HEK293 (cell line): Measurements from ENCODE around the gene EEF1AKMT4.

ENCODE experiments used
- CTCF ChIA-PET: fragments of 350-600 bp; formaldehyde crosslinking; extraction: SDS; loops from one replicate; lab custom pipeline; 2021; ENCODE audit warnings: antibody characterized with exemption; lab: Yijun Ruan, JAX
- POLR2A ChIA-PET: fragments of 300-600 bp; formaldehyde crosslinking; extraction: SDS; loops from one replicate; lab custom pipeline; 2020; ENCODE audit warnings: antibody characterized with exemption, inconsistent platforms; lab: Yijun Ruan, JAX
- H3K27ac ChIP-seq: fragments of 200-500 bp; sonication (Bioruptor generic); 2 replicates; pipeline ENCODE4 v1.5.1; 2014; ENCODE audit warnings: low read depth, low read length, control low read depth, inconsistent platforms; ENCODE audit errors: extremely low read depth
- H3K36me3 ChIP-seq, 2 experiments: fragments of 200-500 bp in 1 of 2; sonication (Bioruptor generic) in 1 of 2; 1 replicate in 1 of 2; 2 replicates in 1 of 2; pipeline ENCODE4 v1.5.1; 2014 to 2017; ENCODE audit warnings: inconsistent platforms in 2 of 2, low read length in 2 of 2; ENCODE audit not compliant: control insufficient read depth in 2 of 2, insufficient read depth in 1 of 2
- H3K4me1 ChIP-seq: fragments of 200-500 bp; sonication (Bioruptor generic); 2 replicates; pipeline ENCODE4 v1.5.1; 2014; ENCODE audit warnings: mild to moderate bottlenecking, low read length, inconsistent platforms; ENCODE audit not compliant: control insufficient read depth, insufficient read depth
- H3K4me3 ChIP-seq: 2 replicates; pipeline ENCODE4 v1.5.1; 2011; ENCODE audit warnings: low read depth, mild to moderate bottlenecking, control low read depth, low read length, moderate library complexity
- H3K9me3 ChIP-seq: fragments of 200-500 bp; sonication (Bioruptor generic); 2 replicates; pipeline ENCODE4 v1.5.1; 2014; ENCODE audit warnings: low read depth, low read length, inconsistent platforms; ENCODE audit not compliant: control insufficient read depth, insufficient read depth
- CTCF ChIP-seq: fragments of 450-650 bp; formaldehyde crosslinking; IDR thresholded peaks from 2 replicates; pipeline ENCODE4 v1.5.1; 2016; ENCODE audit warnings: missing biosample characterization, missing genetic modification characterization
- GLIS2 ChIP-seq: fragments of 450-650 bp; formaldehyde crosslinking; IDR thresholded peaks from 2 replicates; pipeline ENCODE4 v1.5.1; 2016; ENCODE audit warnings: missing biosample characterization, missing genetic modification characterization
- IKZF3 ChIP-seq: fragments of 450-650 bp; IDR thresholded peaks from 2 replicates; pipeline ENCODE4 v1.5.0; 2018; ENCODE audit warnings: missing biosample characterization, mild to moderate bottlenecking, missing genetic modification characterization, moderate library complexity
- MYNN ChIP-seq: fragments of 450-650 bp; formaldehyde crosslinking; IDR thresholded peaks from 2 replicates; pipeline ENCODE4 v1.5.1; 2016; ENCODE audit warnings: missing biosample characterization, missing genetic modification characterization, borderline replicate concordance
- RBAK ChIP-seq: fragments of 450-650 bp; formaldehyde crosslinking; IDR thresholded peaks from 2 replicates; pipeline ENCODE4 v1.5.1; 2016; ENCODE audit warnings: missing biosample characterization, missing genetic modification characterization
- ZNF169 ChIP-seq: fragments of 450-650 bp; formaldehyde crosslinking; IDR thresholded peaks from 2 replicates; pipeline ENCODE4 v1.5.1; 2016; ENCODE audit warnings: missing biosample characterization, missing genetic modification characterization
- ZNF23 ChIP-seq: fragments of 450-650 bp; formaldehyde crosslinking; IDR thresholded peaks from 2 replicates; pipeline ENCODE4 v1.5.1; 2016; ENCODE audit warnings: missing biosample characterization, missing genetic modification characterization, borderline replicate concordance
- ZNF311 ChIP-seq: fragments of 450-650 bp; formaldehyde crosslinking; IDR thresholded peaks from 2 replicates; pipeline ENCODE4 v1.5.1; 2017; ENCODE audit warnings: missing biosample characterization, missing genetic modification characterization, borderline replicate concordance
- ZNF341 ChIP-seq: fragments of 450-650 bp; formaldehyde crosslinking; IDR thresholded peaks from 2 replicates; pipeline ENCODE4; 2016; ENCODE audit warnings: low read depth, missing biosample characterization, missing genetic modification characterization
- ZNF423 ChIP-seq: fragments of 450-650 bp; formaldehyde crosslinking; IDR thresholded peaks from 2 replicates; pipeline ENCODE4 v1.5.1; 2016; ENCODE audit warnings: missing biosample characterization, missing genetic modification characterization
- ZNF530 ChIP-seq: fragments of 450-650 bp; formaldehyde crosslinking; IDR thresholded peaks from 2 replicates; pipeline ENCODE4 v1.5.1; 2016; ENCODE audit warnings: low read depth, missing biosample characterization, missing genetic modification characterization
- ZNF561 ChIP-seq: fragments of 450-650 bp; IDR thresholded peaks from 2 replicates; pipeline ENCODE4 v1.5.1; 2018; ENCODE audit warnings: missing biosample characterization, missing genetic modification characterization, borderline replicate concordance
- ZNF654 ChIP-seq: fragments of 450-650 bp; formaldehyde crosslinking; IDR thresholded peaks from 2 replicates; pipeline ENCODE4 v1.5.1; 2016; ENCODE audit warnings: low read depth, missing biosample characterization, missing genetic modification characterization
- TF ChIP-seq, protein P1 (sequence below): fragments of 450-650 bp; formaldehyde crosslinking; IDR thresholded peaks from 2 replicates; pipeline ENCODE4 v1.5.1; 2017; ENCODE audit warnings: missing biosample characterization, missing genetic modification characterization
- TF ChIP-seq, protein P2 (sequence below): fragments of 450-650 bp; formaldehyde crosslinking; conservative IDR thresholded peaks from 2 replicates; pipeline ENCODE4 v1.5.1; 2016; ENCODE audit warnings: low read depth, missing biosample characterization, missing genetic modification characterization
- TF ChIP-seq, protein P3 (sequence below): fragments of 450-650 bp; formaldehyde crosslinking; IDR thresholded peaks from 2 replicates; pipeline ENCODE4 v1.5.1; 2017; ENCODE audit warnings: missing biosample characterization, mild to moderate bottlenecking, missing genetic modification characterization, moderate library complexity
- TF ChIP-seq, protein P4 (sequence below): fragments of 450-650 bp; formaldehyde crosslinking; IDR thresholded peaks from 2 replicates; pipeline ENCODE4 v1.5.1; 2017; ENCODE audit warnings: missing biosample characterization, missing genetic modification characterization

The EEF1AKMT4 gene

DNA sequence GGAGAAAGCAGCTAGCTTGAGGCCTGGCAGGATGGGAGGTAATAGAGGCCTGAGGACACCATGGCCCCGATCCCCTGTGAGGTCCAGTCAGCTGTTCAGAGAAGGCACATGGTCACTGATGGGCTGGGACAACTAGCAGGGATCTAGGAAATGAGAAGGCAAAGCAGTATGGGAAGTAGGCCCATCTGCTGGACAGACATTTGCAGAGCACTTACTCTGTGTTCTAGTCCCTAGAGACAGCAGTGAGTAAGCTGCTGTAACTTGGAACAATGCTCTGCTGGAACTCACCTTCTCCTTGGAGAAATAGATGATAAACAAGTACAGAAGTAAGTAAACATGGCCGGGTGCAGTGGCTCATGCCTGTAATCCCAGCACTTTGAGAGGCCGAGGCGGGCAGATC lies 33.5 kb downstream of the EEF1AKMT4 start:
- no peak for TF ChIP-seq GLIS2 (tag by site-specific recombination)
- TF ChIP-seq RBAK (tag by site-specific recombination) = no peak
- no peak for TF ChIP-seq ZNF341 (tag by site-specific recombination)
- TF ChIP-seq, protein P1, sequence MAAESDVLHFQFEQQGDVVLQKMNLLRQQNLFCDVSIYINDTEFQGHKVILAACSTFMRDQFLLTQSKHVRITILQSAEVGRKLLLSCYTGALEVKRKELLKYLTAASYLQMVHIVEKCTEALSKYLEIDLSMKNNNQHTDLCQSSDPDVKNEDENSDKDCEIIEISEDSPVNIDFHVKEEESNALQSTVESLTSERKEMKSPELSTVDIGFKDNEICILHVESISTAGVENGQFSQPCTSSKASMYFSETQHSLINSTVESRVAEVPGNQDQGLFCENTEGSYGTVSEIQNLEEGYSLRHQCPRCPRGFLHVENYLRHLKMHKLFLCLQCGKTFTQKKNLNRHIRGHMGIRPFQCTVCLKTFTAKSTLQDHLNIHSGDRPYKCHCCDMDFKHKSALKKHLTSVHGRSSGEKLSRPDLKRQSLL (tag by site-specific recombination) = no peak
- TF ChIP-seq CTCF (tag by site-specific recombination) = no peak
- TF ChIP-seq, protein P2, sequence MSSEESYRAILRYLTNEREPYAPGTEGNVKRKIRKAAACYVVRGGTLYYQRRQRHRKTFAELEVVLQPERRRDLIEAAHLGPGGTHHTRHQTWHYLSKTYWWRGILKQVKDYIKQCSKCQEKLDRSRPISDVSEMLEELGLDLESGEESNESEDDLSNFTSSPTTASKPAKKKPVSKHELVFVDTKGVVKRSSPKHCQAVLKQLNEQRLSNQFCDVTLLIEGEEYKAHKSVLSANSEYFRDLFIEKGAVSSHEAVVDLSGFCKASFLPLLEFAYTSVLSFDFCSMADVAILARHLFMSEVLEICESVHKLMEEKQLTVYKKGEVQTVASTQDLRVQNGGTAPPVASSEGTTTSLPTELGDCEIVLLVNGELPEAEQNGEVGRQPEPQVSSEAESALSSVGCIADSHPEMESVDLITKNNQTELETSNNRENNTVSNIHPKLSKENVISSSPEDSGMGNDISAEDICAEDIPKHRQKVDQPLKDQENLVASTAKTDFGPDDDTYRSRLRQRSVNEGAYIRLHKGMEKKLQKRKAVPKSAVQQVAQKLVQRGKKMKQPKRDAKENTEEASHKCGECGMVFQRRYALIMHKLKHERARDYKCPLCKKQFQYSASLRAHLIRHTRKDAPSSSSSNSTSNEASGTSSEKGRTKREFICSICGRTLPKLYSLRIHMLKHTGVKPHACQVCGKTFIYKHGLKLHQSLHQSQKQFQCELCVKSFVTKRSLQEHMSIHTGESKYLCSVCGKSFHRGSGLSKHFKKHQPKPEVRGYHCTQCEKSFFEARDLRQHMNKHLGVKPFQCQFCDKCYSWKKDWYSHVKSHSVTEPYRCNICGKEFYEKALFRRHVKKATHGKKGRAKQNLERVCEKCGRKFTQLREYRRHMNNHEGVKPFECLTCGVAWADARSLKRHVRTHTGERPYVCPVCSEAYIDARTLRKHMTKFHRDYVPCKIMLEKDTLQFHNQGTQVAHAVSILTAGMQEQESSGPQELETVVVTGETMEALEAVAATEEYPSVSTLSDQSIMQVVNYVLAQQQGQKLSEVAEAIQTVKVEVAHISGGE (tag by site-specific recombination) = no peak
- TF ChIP-seq, all 188 proteins: peak for 0
- H3K36me3 ChIP-seq = no peaks in the 10 kb centered on the region
- no peak overlapping the region for H3K27ac ChIP-seq
- CTCF ChIA-PET = interaction anchor here (0.6 kb wide), 1 partner anchor 208 kb away, joined by 3 read pairs; no protein-coding TSS in a partner anchor
- no peak overlapping the region for H3K4me3 ChIP-seq
- POLR2A ChIA-PET = interaction anchor here (0.7 kb wide), 1 partner anchor 9 kb away, joined by 5 read pairs; no protein-coding TSS in a partner anchor
- no peaks in the 10 kb centered on the region for H3K9me3 ChIP-seq
- H3K4me1 ChIP-seq = no peaks in the 10 kb centered on the region

- H3K27ac ChIP-seq = no peak overlapping the region
- H3K36me3 ChIP-seq = no peaks in the 10 kb centered on the region
- no peaks in the 10 kb centered on the region for H3K9me3 ChIP-seq
- H3K4me3 ChIP-seq = no peak overlapping the region
- H3K4me1 ChIP-seq = no peaks in the 10 kb centered on the region
- no peak for TF ChIP-seq MYNN (tag by site-specific recombination)
- no peak for TF ChIP-seq ZNF23 (tag by site-specific recombination)
- CTCF ChIA-PET = interaction anchor here (0.6 to 1.3 kb wide), 4 partner anchors 10 to 217 kb away, joined by 3 to 4 read pairs (median 4); no protein-coding TSS in a partner anchor
- POLR2A ChIA-PET = no interaction called here
These were observed 34.2 kb downstream of the EEF1AKMT4 start for GRCh38 chr3:184283681-184284080.

- Histone ChIP-seq H3K36me3 (no peaks in the 10 kb centered on the region), H3K9me3 (no peaks in the 10 kb centered on the region), H3K27ac (no peak overlapping the region), H3K4me3 (no peak overlapping the region), H3K4me1 (no peaks in the 10 kb centered on the region)
- ChIA-PET CTCF (interaction anchor here (0.6 to 1.3 kb wide), 9 partner anchors 9 to 1170 kb away, joined by 3 to 5 read pairs (median 3); no protein-coding TSS in a partner anchor), POLR2A (no interaction called here)
- no peak for TF ChIP-seq ZNF311
- peak; percentile 63; the same call in 1 of the 2 replicates for TF ChIP-seq ZNF561
- TF ChIP-seq IKZF3 (tag by site-specific recombination) = peak; percentile 56; the same call in 1 of the 2 replicates
- no peak for TF ChIP-seq ZNF423 (tag by site-specific recombination)
- TF ChIP-seq ZNF169 = no peak
- TF ChIP-seq CTCF (tag by site-specific recombination) = 0 out of 2 replicates have a peak, but pooled peaks have one; percentile 28
- no peak for TF ChIP-seq ZNF530 (tag by site-specific recombination)
- peak; percentile 60 for TF ChIP-seq ZNF654 (tag by site-specific recombination)
- 0 out of 2 replicates have a peak, but pooled peaks have one; percentile 46 for TF ChIP-seq MYNN (tag by site-specific recombination)
- TF ChIP-seq, protein P3, sequence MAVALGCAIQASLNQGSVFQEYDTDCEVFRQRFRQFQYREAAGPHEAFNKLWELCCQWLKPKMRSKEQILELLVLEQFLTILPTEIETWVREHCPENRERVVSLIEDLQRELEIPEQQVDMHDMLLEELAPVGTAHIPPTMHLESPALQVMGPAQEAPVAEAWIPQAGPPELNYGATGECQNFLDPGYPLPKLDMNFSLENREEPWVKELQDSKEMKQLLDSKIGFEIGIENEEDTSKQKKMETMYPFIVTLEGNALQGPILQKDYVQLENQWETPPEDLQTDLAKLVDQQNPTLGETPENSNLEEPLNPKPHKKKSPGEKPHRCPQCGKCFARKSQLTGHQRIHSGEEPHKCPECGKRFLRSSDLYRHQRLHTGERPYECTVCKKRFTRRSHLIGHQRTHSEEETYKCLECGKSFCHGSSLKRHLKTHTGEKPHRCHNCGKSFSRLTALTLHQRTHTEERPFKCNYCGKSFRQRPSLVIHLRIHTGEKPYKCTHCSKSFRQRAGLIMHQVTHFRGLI (tag by site-specific recombination) = peak; percentile 93
- TF ChIP-seq, protein P4, sequence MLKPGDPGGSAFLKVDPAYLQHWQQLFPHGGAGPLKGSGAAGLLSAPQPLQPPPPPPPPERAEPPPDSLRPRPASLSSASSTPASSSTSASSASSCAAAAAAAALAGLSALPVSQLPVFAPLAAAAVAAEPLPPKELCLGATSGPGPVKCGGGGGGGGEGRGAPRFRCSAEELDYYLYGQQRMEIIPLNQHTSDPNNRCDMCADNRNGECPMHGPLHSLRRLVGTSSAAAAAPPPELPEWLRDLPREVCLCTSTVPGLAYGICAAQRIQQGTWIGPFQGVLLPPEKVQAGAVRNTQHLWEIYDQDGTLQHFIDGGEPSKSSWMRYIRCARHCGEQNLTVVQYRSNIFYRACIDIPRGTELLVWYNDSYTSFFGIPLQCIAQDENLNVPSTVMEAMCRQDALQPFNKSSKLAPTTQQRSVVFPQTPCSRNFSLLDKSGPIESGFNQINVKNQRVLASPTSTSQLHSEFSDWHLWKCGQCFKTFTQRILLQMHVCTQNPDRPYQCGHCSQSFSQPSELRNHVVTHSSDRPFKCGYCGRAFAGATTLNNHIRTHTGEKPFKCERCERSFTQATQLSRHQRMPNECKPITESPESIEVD (tag by site-specific recombination) = no peak
These were observed 35.2 kb downstream of the EEF1AKMT4 start for GRCh38 chr3:184284696-184285095.
